Measurements from ENCODE around the gene ZNF618. TPM values are rescaled to one million over a fixed set of nuclear protein-coding genes. Genes with fewer than 3 reads are reported as not detected.
A peak's percentile ranks its signal among the peaks of the same experiment; 100 is the strongest.

The ZNF618 gene
- total RNA-seq, 2 donors from 2014 or later: 4.6 to 11.3 TPM

DNA sequence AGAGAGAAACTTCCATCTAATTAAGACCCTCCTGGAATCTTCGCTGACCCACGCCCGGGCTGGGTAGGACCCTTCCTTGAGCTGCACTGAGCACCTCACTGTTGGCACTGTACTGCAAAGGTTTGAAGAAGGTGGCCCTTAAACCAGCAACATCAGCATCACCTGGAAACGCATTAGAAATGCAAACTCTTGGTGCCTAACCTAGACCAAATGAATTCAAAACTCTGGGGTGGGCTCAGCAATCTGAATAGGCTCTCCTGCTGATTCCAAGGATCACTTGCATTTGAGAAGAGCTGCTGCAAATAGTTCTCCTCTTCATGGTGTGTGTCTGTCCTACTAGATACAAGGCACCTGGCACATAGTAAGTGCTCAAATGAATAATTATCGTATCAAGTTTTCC lies 2.7 kb upstream of the ZNF618 start:
- WGBS: 94% methylated on average over 5 of the region's 5 CpGs
- H3K9me3 ChIP-seq: no peaks in the 10 kb centered on the region
- H3K36me3 ChIP-seq: no peaks in the 10 kb centered on the region
- H3K27me3 ChIP-seq (replicated peaks; ENCODE audit: insufficient read depth): no peaks in the 10 kb centered on the region
- no peak overlapping the region for H3K4me3 ChIP-seq
- DNase-seq (ENCODE audit: low spot score): no peak
- no peak overlapping the region for H3K27ac ChIP-seq
- no peaks in the 10 kb centered on the region for H3K4me1 ChIP-seq (replicated peaks)
- TF ChIP-seq POLR2A (IDR thresholded peaks at IDR 0.05) (no peak), POLR2AphosphoS5 (IDR thresholded peaks at IDR 0.05) (no peak)
- TF ChIP-seq, protein P1, sequence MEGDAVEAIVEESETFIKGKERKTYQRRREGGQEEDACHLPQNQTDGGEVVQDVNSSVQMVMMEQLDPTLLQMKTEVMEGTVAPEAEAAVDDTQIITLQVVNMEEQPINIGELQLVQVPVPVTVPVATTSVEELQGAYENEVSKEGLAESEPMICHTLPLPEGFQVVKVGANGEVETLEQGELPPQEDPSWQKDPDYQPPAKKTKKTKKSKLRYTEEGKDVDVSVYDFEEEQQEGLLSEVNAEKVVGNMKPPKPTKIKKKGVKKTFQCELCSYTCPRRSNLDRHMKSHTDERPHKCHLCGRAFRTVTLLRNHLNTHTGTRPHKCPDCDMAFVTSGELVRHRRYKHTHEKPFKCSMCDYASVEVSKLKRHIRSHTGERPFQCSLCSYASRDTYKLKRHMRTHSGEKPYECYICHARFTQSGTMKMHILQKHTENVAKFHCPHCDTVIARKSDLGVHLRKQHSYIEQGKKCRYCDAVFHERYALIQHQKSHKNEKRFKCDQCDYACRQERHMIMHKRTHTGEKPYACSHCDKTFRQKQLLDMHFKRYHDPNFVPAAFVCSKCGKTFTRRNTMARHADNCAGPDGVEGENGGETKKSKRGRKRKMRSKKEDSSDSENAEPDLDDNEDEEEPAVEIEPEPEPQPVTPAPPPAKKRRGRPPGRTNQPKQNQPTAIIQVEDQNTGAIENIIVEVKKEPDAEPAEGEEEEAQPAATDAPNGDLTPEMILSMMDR (IDR thresholded peaks at IDR 0.05): no peak
- intact Hi-C loops (cut with DNase I): loop anchor here (10.0 kb wide), 1 partner anchor 81 kb away; no protein-coding TSS in a partner anchor

DNA sequence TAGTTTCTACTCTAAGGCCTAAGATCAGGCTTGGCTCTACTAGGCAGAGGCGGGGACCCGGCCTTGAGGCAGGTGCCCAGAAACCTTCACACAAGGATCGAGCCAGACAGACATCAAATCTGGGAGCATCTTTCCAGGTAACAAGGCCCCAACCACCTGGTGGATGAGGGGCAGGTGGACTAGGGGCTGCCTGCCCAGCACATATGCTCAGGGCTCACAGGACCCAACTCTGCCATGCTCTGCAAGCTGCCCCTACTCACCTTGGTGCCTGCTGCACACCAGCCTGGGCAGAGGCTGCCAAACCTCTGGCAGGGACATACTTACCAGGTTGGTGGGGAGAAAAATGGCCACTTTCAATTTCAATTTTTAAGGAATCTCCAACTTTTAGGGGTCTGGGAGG lies 2.2 kb upstream of the ZNF618 start:
- no peaks in the 10 kb centered on the region for H3K4me1 ChIP-seq (replicated peaks)
- H3K27ac ChIP-seq: no peak overlapping the region
- 94% methylated on average over 3 of the region's 3 CpGs for WGBS
- DNase-seq (ENCODE audit: low spot score): no peak
- H3K27me3 ChIP-seq (replicated peaks; ENCODE audit: insufficient read depth): no peaks in the 10 kb centered on the region
- no peaks in the 10 kb centered on the region for H3K9me3 ChIP-seq
- H3K4me3 ChIP-seq: no peak overlapping the region
- intact Hi-C loops (cut with DNase I): loop anchor here (10.0 kb wide), 1 partner anchor 81 kb away; no protein-coding TSS in a partner anchor
- no peaks in the 10 kb centered on the region for H3K36me3 ChIP-seq
- no peak for TF ChIP-seq POLR2AphosphoS5 (IDR thresholded peaks at IDR 0.05)
- no peak for TF ChIP-seq POLR2A (IDR thresholded peaks at IDR 0.05)

DNA sequence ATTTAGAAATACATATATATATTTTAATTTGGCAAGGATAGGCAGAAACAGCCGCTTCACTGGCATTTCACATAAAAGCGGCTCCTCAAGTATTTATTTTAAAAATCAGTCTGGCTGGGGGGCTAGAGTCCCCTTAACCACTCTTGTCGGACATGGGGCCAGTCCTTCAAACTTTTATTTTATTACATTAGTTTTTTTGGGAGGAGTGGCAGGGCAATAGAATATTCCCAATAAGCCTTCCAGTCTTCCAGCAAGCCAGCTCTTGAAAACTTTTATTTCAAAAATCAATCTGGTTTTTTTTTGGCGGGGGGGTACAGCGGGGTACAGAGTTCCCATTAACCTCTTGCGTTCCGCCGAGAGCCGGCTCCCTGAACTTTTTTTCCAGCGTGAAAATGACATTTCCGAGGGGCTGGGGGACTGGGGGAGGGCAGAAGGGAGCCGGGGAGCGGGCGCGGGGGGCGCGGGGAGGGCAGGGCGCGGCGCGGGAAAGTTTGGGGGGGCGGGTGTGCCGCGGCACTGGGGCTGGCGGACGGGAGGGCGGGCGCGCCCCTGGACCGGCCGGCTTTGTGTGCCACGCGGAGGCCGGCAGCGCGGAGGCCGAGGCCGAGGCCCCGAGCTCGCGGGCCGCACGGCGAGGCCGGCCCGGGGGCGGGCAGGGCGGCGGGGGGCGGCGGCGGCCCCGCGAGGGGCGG lies 504 bp upstream of the ZNF618 start:
- Histone ChIP-seq H3K36me3 (no peaks in the 10 kb centered on the region), H3K4me3 (peak overlapping the region; percentile 35 to 39), H3K27ac (no peak overlapping the region), H3K4me1 (replicated peaks) (no peaks in the 10 kb centered on the region), H3K9me3 (no peaks in the 10 kb centered on the region), H3K27me3 (replicated peaks; ENCODE audit: insufficient read depth) (no peaks in the 10 kb centered on the region)
- no peak for DNase-seq (ENCODE audit: low spot score)
- intact Hi-C loops (cut with DNase I): loop anchor here (5.0 to 10.0 kb wide), 2 partner anchors 68 to 79 kb away; no protein-coding TSS in a partner anchor
- TF ChIP-seq, protein P1 (IDR thresholded peaks at IDR 0.05): no peak
- TF ChIP-seq POLR2A (IDR thresholded peaks at IDR 0.05) (no peak), POLR2AphosphoS5 (IDR thresholded peaks at IDR 0.05) (no peak)
- WGBS: 4% methylated on average over 52 of the region's 55 CpGs

DNA sequence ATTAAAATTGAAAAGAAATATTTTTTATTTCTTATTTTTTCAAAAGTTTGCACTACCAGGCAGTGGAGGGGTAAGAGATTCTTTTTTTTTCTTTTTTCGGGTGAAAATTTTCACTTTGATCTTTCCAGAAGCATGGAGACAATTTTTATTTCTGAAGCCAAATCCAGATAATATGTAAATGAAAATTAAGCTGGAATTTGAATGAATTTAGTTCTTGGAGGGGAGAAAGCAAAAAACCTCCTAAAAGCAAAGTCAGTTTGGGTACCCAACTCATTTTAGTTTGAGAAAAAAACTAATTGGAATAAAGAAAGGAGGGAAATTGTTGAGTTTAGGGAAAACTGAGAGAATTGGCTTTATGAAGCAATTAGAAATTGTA lies 872 bp downstream of the ZNF618 start:
- Histone ChIP-seq H3K27me3 (replicated peaks; ENCODE audit: insufficient read depth) (no peaks in the 10 kb centered on the region), H3K4me1 (replicated peaks) (no peaks in the 10 kb centered on the region), H3K4me3 (peak overlapping the region; percentile 85 to 91), H3K36me3 (no peaks in the 10 kb centered on the region), H3K9me3 (no peaks in the 10 kb centered on the region), H3K27ac (peak overlapping the region; percentile 65 to 66)
- no peak for TF ChIP-seq POLR2A (IDR thresholded peaks at IDR 0.05)
- TF ChIP-seq, protein P1 (IDR thresholded peaks at IDR 0.05): peak in 1 of 4 experiments; percentile 30
- no peak for TF ChIP-seq POLR2AphosphoS5 (IDR thresholded peaks at IDR 0.05)
- DNase-seq (ENCODE audit: low spot score): no peak
- 2% methylated on average over 1 of the region's 1 CpG for WGBS
- intact Hi-C loops (cut with DNase I): loop anchor here (5.0 to 10.0 kb wide), 2 partner anchors 70 to 78 kb away; no protein-coding TSS in a partner anchor

DNA sequence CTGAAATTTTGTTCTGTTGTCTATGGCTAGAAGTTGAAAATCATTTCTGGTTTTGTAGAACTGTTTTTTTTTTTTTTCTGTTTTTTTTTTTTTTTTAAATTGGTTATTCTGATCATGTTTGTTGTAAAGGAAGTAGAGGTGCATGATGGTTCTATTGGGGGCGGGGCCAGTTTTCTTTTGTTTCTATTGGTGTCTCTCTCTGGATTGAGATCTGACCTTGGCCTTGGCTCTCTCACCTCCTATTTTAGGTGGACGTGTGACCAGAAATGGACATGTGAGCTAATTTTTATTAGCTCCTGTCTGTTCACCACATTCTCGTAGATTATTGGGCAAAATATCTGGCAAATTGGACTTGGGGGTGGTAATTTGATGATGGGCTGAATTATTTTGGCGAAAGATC lies 3.2 kb downstream of the ZNF618 start:
- Histone ChIP-seq H3K9me3 (no peaks in the 10 kb centered on the region), H3K4me1 (replicated peaks) (no peaks in the 10 kb centered on the region), H3K27ac (no peak overlapping the region), H3K36me3 (no peaks in the 10 kb centered on the region), H3K27me3 (replicated peaks; ENCODE audit: insufficient read depth) (no peaks in the 10 kb centered on the region), H3K4me3 (no peak overlapping the region)
- intact Hi-C loops (cut with DNase I): loop anchor here (5.0 to 10.0 kb wide), 2 partner anchors 72 to 75 kb away; no protein-coding TSS in a partner anchor
- 76% methylated on average over 4 of the region's 4 CpGs for WGBS
- TF ChIP-seq POLR2A (IDR thresholded peaks at IDR 0.05) (no peak), POLR2AphosphoS5 (IDR thresholded peaks at IDR 0.05) (no peak)
- TF ChIP-seq, protein P1 (IDR thresholded peaks at IDR 0.05): no peak
- DNase-seq (ENCODE audit: low spot score): no peak

Measured in prostate gland (tissue), 2 donors.